Cardiac fibroblast (primary cell): ENCODE results near the gene KDM5B.

Experiments used
- DNase-seq, 2 donors: peaks; one replicate each; pipeline versions ENCODE4 v3.0.0 to v3.0.0-alpha.2; 2010; ENCODE audit warnings: low read depth in 2 of 2
- H3K4me3 ChIP-seq, 2 donors: replicated peaks in 1 of 2; 1 replicate in 1 of 2; 2 replicates in 1 of 2; pipeline ENCODE4 v1.5.1; 2011; ENCODE audit warnings: low read depth in 2 of 2, low read length in 2 of 2, mild to moderate bottlenecking in 2 of 2, moderate library complexity in 1 of 2
- CTCF ChIP-seq: IDR thresholded peaks from one replicate; pipeline ENCODE4 v1.5.1; 2011; ENCODE audit warnings: low read depth, mild to moderate bottlenecking, low read length, inconsistent platforms

The KDM5B gene

DNA sequence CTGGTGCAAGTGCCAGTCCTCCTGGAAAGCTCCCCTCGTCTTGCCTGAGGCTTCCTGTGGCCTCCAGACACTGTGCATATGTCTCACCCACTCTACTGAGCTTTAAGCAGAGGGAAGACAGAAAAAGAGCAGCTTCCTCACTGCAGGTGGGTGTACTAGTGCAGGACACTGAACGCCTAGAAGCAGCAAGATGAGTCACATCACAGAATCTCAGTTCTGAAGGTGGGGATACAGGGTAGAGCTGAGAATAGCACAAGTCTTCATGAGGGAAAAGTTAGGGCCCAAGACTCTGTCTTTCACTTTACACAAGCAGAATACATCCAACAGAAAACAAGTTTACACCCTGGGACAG lies 39.9 kb upstream of the KDM5B start:
- no peak for DNase-seq
- no peak overlapping the region for H3K4me3 ChIP-seq
- TF ChIP-seq CTCF: no peak

- H3K4me3 ChIP-seq: no peak overlapping the region
- no peak for TF ChIP-seq CTCF
- DNase-seq: peak; percentile 24 to 32
Measured at GRCh38 chr1:202844935-202845334, 36.7 kb upstream of the KDM5B start.

DNA sequence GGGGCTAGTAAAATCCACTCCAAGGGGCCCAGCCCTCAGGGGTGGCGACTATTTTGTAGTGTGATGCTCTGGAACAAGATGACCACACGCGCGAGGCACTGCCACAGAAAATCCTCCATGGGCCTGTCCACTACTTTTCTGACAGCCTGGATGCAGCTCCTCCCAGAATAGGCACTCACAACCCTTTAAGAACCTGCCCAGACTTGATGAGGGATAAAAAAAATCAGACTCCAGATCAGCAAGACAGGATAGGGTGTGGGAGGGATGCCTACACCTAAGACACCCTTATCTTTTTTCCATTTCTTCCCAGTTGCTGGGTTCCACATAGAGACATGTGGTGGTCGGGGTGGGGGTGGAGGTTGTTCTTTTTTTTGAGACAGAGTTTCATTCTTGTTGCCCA lies 36.0 kb upstream of the KDM5B start:
- DNase-seq: no peak
- H3K4me3 ChIP-seq: no peak overlapping the region
- TF ChIP-seq CTCF: no peak

DNA sequence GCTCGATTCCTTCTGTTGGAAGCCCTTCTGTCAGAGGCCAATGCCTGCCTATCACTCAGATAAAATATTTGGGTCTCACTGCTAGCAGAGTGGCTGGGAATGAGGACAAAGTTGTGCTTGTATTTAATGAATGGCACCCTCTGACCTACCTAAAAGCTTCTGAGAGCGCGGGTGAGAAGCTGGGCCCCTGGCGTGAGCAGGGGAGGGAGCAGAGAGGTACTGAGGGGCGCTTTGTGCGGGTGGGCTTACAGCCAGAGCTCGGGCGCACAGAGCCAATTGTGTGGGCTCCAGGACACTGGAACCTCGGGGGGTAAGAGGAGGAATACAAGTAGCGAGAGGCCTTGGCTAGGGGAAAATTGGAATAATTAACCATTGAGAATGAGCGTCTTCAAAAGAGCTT lies 34.9 kb upstream of the KDM5B start:
- TF ChIP-seq CTCF: no peak
- H3K4me3 ChIP-seq: no peak overlapping the region
- DNase-seq: no peak

GRCh38 chr1:202837746-202838262 lies 29.6 kb upstream of the KDM5B start:
- no peak for TF ChIP-seq CTCF
- DNase-seq: no peak
- H3K4me3 ChIP-seq: no peak overlapping the region

DNA sequence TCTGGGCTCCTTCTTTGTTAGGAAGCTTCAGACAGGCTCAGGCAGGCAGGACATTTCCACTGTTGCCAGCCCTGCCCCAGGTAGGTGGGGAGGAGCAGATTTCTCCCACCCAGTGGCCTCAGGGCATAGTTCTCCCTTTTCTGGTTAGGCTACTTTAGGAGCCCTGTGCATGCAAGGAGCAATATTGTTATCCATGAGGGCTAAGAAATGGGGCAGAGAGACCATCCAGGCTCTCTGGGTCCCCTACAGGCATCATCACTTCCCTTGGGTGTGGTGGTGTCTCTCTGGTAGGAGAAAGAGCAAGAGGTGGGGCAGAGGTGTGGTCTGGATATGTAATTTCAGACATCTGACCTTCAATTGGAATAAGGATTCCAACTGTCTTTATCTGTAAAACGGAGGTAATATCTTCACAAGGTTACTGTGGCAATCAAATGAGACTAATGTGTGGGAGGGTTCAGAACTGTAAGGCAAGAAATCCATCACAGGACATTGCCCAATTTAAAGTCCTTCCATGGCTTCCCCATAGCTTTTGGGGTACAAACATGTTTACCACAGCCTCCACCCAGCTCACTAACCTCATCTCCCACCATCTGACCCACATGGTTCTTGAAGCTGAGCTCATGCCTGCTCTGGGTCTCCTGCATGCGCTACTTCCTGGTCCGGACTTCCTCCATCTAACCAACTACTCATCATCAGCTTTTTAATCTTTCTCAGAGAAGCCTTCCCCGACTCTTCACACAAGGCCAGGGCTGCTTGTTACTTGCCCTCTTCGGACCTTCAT lies 28.6 kb upstream of the KDM5B start:
- DNase-seq: no peak
- TF ChIP-seq CTCF: no peak
- H3K4me3 ChIP-seq: no peak overlapping the region
